SK-N-SH treated with all-trans-retinoic acid at 6 μM for 48 hours (cell line): ENCODE measurements around the gene HRCT1.
"Not testable (repeated sequence)": the region's sequence is repeated elsewhere in the genome, so short reads cannot be mapped to it uniquely, and the experiment has no call there.

Source experiments
- ATAC-seq: fragments of 200-7000 bp; cut with Tn5 transposase; 3 replicates; pipeline ENCODE4 v1.9.1; 2020; ENCODE audit warnings: mild to moderate bottlenecking, moderate library complexity
- ARNTL ChIP-seq: fragments of 450-650 bp; formaldehyde crosslinking; IDR thresholded peaks from 2 replicates; pipeline ENCODE4 v1.5.0; 2020; ENCODE audit warnings: low read depth, mild to moderate bottlenecking, moderate library complexity, borderline replicate concordance
- BACH2 ChIP-seq: fragments of 250-450 bp; sonication (Bioruptor Pico); IDR thresholded peaks from 2 replicates; pipeline ENCODE4 v1.9.0; 2021; ENCODE audit warnings: mild to moderate bottlenecking, borderline replicate concordance
- CSDC2 ChIP-seq: fragments of 250-450 bp; sonication (Bioruptor Pico); IDR thresholded peaks from 2 replicates; pipeline ENCODE4 v1.5.0; 2020; ENCODE audit warnings: mild to moderate bottlenecking, moderate library complexity
- CSRNP3 ChIP-seq: fragments of 250-450 bp; sonication (Bioruptor Pico); IDR thresholded peaks from 2 replicates; pipeline ENCODE4 v1.5.1; 2021; ENCODE audit warnings: mild to moderate bottlenecking, moderate library complexity
- ESRRG ChIP-seq: fragments of 250-450 bp; sonication (Bioruptor Pico); IDR thresholded peaks from 2 replicates; pipeline ENCODE4 v1.6.1; 2021; ENCODE audit warnings: mild to moderate bottlenecking
- GLIS3 ChIP-seq: fragments of 250-450 bp; sonication (Bioruptor Pico); IDR thresholded peaks from 2 replicates; pipeline ENCODE4 v1.5.0; 2020; ENCODE audit warnings: mild to moderate bottlenecking, moderate library complexity
- ISL1 ChIP-seq: fragments of 250-450 bp; sonication (Bioruptor Pico); IDR thresholded peaks from 2 replicates; pipeline ENCODE4 v2.1.2; 2022; ENCODE audit warnings: mild to moderate bottlenecking, moderate library complexity
- OSR1 ChIP-seq: fragments of 250-450 bp; sonication (Bioruptor Pico); IDR thresholded peaks from 2 replicates; pipeline ENCODE4 v1.8.0; 2022; ENCODE audit warnings: moderate library complexity, mild to moderate bottlenecking, inconsistent platforms
- PATZ1 ChIP-seq: fragments of 250-450 bp; sonication (Bioruptor Pico); IDR thresholded peaks from 2 replicates; pipeline ENCODE4 v1.8.0; 2020; ENCODE audit warnings: mild to moderate bottlenecking, moderate library complexity, borderline replicate concordance
- PPARA ChIP-seq: fragments of 250-450 bp; sonication (Bioruptor Pico); IDR thresholded peaks from 2 replicates; pipeline ENCODE4 v1.5.0; 2020; ENCODE audit warnings: mild to moderate bottlenecking, borderline replicate concordance
- RARB ChIP-seq: fragments of 250-450 bp; sonication (Bioruptor Pico); IDR thresholded peaks from 2 replicates; pipeline ENCODE4 v1.8.0; 2021; ENCODE audit warnings: mild to moderate bottlenecking, moderate library complexity
- SNAI2 ChIP-seq: fragments of 250-450 bp; sonication (Bioruptor Pico); IDR thresholded peaks from 2 replicates; pipeline ENCODE4 v1.5.0; 2020; ENCODE audit warnings: mild to moderate bottlenecking, moderate library complexity
- TCF4 ChIP-seq: fragments of 250-450 bp; sonication (Bioruptor Pico); IDR thresholded peaks from 2 replicates; pipeline ENCODE4 v1.8.0; 2021; ENCODE audit warnings: mild to moderate bottlenecking, moderate library complexity, borderline replicate concordance
- TOX ChIP-seq: fragments of 250-450 bp; sonication (Bioruptor Pico); IDR thresholded peaks from 2 replicates; pipeline ENCODE4 v1.8.0; 2021; ENCODE audit warnings: mild to moderate bottlenecking, moderate library complexity, borderline replicate concordance
- ZC3H10 ChIP-seq: fragments of 250-450 bp; sonication (Bioruptor Pico); IDR thresholded peaks from 2 replicates; pipeline ENCODE4 v1.5.1; 2021; ENCODE audit warnings: mild to moderate bottlenecking, moderate library complexity
- ZFP3 ChIP-seq: fragments of 250-450 bp; sonication (Bioruptor Pico); IDR thresholded peaks from 2 replicates; pipeline ENCODE4 v1.5.0; 2020; ENCODE audit warnings: mild to moderate bottlenecking, moderate library complexity
- ZFP30 ChIP-seq: fragments of 450-650 bp; formaldehyde crosslinking; IDR thresholded peaks from 2 replicates; pipeline ENCODE4 v1.5.0; 2022; ENCODE audit warnings: mild to moderate bottlenecking, moderate library complexity
- ZNF565 ChIP-seq: fragments of 450-650 bp; formaldehyde crosslinking; conservative IDR thresholded peaks from 2 replicates; pipeline ENCODE4 v1.5.0; 2020; ENCODE audit warnings: low read depth, mild to moderate bottlenecking, moderate library complexity
- ZNF70 ChIP-seq: fragments of 450-650 bp; formaldehyde crosslinking; IDR thresholded peaks from 2 replicates; pipeline ENCODE4 v1.5.0; 2020; ENCODE audit warnings: mild to moderate bottlenecking, moderate library complexity
- ZNF8 ChIP-seq: fragments of 450-650 bp; formaldehyde crosslinking; IDR thresholded peaks from 2 replicates; pipeline ENCODE4 v1.5.0; 2020; ENCODE audit warnings: mild to moderate bottlenecking, moderate library complexity
- TF ChIP-seq, protein P1 (sequence below): fragments of 250-450 bp; sonication (Bioruptor Pico); IDR thresholded peaks from 2 replicates; pipeline ENCODE4 v1.5.0; 2020; ENCODE audit warnings: mild to moderate bottlenecking, moderate library complexity
- TF ChIP-seq, protein P2 (sequence below): fragments of 250-450 bp; sonication (Bioruptor Pico); IDR thresholded peaks from 2 replicates; pipeline ENCODE4 v1.8.0; 2021; ENCODE audit warnings: low read depth, mild to moderate bottlenecking, moderate library complexity, borderline replicate concordance

Gene HRCT1

DNA sequence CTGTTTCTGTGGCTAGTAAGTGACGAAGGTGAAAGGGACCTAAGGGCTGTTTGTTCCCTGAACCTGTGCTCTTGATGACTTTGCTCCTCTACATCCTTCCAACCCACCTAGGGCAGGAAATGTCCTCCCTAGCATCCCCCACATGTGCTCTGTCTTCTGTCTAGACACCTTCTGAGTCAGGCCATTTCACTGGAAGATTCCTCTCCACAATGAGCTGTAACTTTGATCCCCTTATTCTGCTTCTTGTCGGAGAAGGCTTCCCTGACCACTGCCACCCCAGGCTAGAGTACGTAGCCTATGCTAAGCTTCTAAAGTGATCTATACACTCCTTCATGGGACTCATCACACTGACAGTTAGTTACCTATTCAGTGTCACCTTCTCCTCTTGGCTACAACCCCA lies 25.0 kb downstream of the HRCT1 start:
- TF ChIP-seq OSR1 (CRISPR knock-in tag) = no peak
- TF ChIP-seq, all 23 proteins: peak for 0
- ATAC-seq = no peak

DNA sequence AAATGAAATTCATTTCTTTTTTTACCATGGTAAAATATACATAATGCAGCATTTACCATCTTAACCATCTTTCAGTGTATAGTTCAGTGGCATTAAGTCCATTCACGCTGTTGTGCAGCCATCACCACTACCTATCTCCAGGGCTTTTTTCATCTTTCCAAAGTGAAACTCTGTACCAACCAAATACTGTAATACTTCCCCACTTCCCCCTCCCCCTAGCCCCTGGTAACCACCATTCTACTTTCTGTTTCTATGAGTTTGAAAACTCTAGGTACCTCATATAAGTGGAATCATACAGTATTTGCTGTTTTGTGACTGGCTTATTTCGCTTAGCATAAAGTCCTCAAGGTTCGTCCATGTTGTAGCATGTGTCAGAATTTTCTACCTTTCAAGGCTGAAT lies 26.7 kb downstream of the HRCT1 start:
- TF ChIP-seq GLIS3 (CRISPR knock-in tag) (no peak), ISL1 (CRISPR knock-in tag) (no peak), ARNTL (CRISPR knock-in tag) (no peak), ESRRG (CRISPR knock-in tag) (no peak), CSRNP3 (CRISPR knock-in tag) (no peak), RARB (CRISPR knock-in tag) (no peak), SNAI2 (no peak), ZNF565 (CRISPR knock-in tag) (no peak), ZFP30 (CRISPR knock-in tag) (no peak)
- TF ChIP-seq, protein P1, sequence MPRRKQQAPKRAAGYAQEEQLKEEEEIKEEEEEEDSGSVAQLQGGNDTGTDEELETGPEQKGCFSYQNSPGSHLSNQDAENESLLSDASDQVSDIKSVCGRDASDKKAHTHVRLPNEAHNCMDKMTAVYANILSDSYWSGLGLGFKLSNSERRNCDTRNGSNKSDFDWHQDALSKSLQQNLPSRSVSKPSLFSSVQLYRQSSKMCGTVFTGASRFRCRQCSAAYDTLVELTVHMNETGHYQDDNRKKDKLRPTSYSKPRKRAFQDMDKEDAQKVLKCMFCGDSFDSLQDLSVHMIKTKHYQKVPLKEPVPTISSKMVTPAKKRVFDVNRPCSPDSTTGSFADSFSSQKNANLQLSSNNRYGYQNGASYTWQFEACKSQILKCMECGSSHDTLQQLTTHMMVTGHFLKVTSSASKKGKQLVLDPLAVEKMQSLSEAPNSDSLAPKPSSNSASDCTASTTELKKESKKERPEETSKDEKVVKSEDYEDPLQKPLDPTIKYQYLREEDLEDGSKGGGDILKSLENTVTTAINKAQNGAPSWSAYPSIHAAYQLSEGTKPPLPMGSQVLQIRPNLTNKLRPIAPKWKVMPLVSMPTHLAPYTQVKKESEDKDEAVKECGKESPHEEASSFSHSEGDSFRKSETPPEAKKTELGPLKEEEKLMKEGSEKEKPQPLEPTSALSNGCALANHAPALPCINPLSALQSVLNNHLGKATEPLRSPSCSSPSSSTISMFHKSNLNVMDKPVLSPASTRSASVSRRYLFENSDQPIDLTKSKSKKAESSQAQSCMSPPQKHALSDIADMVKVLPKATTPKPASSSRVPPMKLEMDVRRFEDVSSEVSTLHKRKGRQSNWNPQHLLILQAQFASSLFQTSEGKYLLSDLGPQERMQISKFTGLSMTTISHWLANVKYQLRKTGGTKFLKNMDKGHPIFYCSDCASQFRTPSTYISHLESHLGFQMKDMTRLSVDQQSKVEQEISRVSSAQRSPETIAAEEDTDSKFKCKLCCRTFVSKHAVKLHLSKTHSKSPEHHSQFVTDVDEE = no peak
- TF ChIP-seq, all 23 proteins: peak for 0
- no peak for ATAC-seq

DNA sequence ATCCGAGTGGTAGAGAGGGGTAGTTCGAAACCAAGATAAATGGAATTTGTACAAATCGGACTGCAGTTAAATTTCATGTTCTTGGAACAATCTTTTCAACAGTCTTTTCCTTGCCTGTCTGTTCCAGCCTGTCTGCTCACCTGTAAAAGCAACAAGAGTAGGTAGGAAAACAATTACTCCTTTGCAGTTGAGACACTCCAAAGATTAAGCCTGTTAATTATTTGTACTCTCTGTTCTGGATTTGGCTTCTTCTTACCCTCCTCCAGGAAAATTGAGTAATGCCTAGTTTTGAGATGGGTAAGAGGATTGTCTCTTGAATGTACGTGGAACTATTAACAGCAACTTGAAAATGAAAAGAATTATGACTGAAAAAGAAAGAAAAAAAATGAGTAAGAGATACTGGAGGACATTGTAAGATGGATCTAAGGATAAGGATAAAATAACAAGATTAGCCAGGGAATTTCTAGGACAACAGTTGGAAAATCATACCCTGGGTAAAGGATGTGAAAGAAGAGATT lies 27.6 kb downstream of the HRCT1 start:
- ATAC-seq = no peak
- TF ChIP-seq TOX (CRISPR knock-in tag) = no peak
- TF ChIP-seq ESRRG (CRISPR knock-in tag) = no peak
- no peak for TF ChIP-seq PATZ1
- TF ChIP-seq, protein P2, sequence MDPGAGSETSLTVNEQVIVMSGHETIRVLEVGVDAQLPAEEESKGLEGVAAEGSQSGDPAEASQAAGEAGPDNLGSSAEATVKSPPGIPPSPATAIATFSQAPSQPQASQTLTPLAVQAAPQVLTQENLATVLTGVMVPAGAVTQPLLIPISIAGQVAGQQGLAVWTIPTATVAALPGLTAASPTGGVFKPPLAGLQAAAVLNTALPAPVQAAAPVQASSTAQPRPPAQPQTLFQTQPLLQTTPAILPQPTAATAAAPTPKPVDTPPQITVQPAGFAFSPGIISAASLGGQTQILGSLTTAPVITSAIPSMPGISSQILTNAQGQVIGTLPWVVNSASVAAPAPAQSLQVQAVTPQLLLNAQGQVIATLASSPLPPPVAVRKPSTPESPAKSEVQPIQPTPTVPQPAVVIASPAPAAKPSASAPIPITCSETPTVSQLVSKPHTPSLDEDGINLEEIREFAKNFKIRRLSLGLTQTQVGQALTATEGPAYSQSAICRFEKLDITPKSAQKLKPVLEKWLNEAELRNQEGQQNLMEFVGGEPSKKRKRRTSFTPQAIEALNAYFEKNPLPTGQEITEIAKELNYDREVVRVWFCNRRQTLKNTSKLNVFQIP (CRISPR knock-in tag) = no peak
- TF ChIP-seq ZNF8 (CRISPR knock-in tag) = no peak
- TF ChIP-seq GLIS3 (CRISPR knock-in tag) = no peak
- TF ChIP-seq ZNF70 (CRISPR knock-in tag) = no peak
- no peak for TF ChIP-seq BACH2 (CRISPR knock-in tag)
- TF ChIP-seq PPARA (CRISPR knock-in tag) = no peak
- no peak for TF ChIP-seq ZFP30 (CRISPR knock-in tag)
- no peak for TF ChIP-seq ZFP3

DNA sequence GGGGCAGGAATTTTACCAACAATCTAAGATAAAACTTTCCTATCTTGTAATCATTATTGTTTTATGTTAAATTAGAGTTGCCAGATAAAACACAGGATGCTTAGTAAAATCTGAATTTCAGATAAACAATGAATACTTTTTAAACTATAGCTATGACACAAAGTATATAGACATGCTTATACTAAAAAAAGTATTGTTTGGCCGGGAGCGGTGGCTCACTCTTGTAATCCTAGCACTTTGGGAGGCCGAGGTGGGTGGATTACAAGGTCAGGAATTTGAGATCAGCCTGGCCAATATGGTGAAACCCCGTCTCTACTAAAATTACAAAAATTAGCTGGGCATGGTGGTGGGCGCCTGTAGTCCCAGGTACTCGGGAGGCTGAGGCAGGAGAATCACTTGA lies 28.1 kb downstream of the HRCT1 start:
- ATAC-seq = not testable (repeated sequence)

DNA sequence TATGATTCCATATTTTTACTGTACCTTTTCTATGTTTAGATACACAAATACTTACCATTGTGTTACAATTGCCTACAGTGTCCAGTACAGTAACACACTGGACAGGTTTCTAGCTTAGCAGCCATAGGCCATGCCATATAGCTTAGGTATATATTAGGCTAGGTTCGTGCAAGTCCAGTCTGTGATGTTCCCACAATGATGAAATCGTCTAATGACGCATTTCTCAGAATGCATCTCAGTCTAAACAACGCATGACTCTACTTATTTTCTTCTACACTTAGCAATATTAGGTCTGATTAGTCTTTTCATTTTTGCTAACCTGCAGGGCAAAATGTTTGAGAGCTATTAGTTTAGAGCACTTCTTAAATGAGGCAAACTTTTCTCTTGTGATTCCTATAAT lies 29.3 kb downstream of the HRCT1 start:
- no peak for ATAC-seq
- no peak for TF ChIP-seq PATZ1
- TF ChIP-seq TCF4 = no peak
- TF ChIP-seq CSDC2 (CRISPR knock-in tag) = no peak
- TF ChIP-seq CSRNP3 (CRISPR knock-in tag) = no peak
- TF ChIP-seq TOX (CRISPR knock-in tag) = no peak
- TF ChIP-seq BACH2 (CRISPR knock-in tag) = no peak
- TF ChIP-seq ARNTL (CRISPR knock-in tag) = no peak
- no peak for TF ChIP-seq RARB (CRISPR knock-in tag)
- no peak for TF ChIP-seq ZC3H10 (CRISPR knock-in tag)
